Colonic mucosa (tissue), 4 donors: ENCODE measurements around the gene NAA35. TPM values are rescaled to one million over a fixed set of nuclear protein-coding genes. Genes with fewer than 3 reads are reported as not detected.

ENCODE experiments used
- DNase-seq: peaks from one replicate; pipeline ENCODE4 v3.0.0-alpha.2; 2020
- H3K27ac ChIP-seq: fragments of 200-600 bp; one replicate; pipeline ENCODE4 v1.8.0; 2021
- H3K27me3 ChIP-seq: fragments of 200-600 bp; one replicate; pipeline ENCODE4 v1.8.0; 2021
- H3K36me3 ChIP-seq: fragments of 200-600 bp; one replicate; pipeline ENCODE4 v1.8.0; 2021
- H3K4me1 ChIP-seq: fragments of 200-600 bp; one replicate; pipeline ENCODE4 v1.8.0; 2021; ENCODE audit warnings: mild to moderate bottlenecking
- H3K4me3 ChIP-seq: fragments of 200-600 bp; one replicate; pipeline ENCODE4 v1.8.0; 2021
- H3K9ac ChIP-seq, 2 donors: one replicate each; pipeline ENCODE4 v1.7.0; 2013; ENCODE audit warnings: control low read depth in 2 of 2, low read depth in 2 of 2, low read length in 2 of 2
- H3K9me3 ChIP-seq: fragments of 200-600 bp; one replicate; pipeline ENCODE4 v1.8.0; 2021
- CTCF ChIP-seq: fragments of 200-600 bp; IDR thresholded peaks from one replicate; pipeline ENCODE4 v1.8.0; 2022; ENCODE audit warnings: antibody characterized with exemption, mild to moderate bottlenecking
- intact Hi-C: fragments of 100-400 bp; cut with DNase I; formaldehyde crosslinking; loops from one replicate; pipeline ENCODE4 v1.14.1; 2022
- total RNA-seq, 2 donors: library from RNA; stranded (reverse); fragmentation: NEBNext Ultra II Directional in 1 of 2; extraction: Animal tissue kit (Norgen Biotek cat#: 25700) in 1 of 2; gene quantifications; one replicate each; pipeline ENCODE4 v1.2.1, GENCODE V29; 2021
- donor health status: healthy.
- donor health status: DM: no; HTN: no; CAD: no.
- donor health status: DM: no; HTN: no; CAD: no.

The NAA35 gene
- total RNA-seq, 2 donors from 2014 or later: 29.2 to 40.2 TPM

GRCh38 chr9:85899388-85899787, 41.6 kb upstream of the NAA35 start:
- Histone ChIP-seq H3K36me3 (no peaks in the 10 kb centered on the region), H3K9ac (no peak overlapping the region), H3K4me3 (no peak overlapping the region), H3K27me3 (no peaks in the 10 kb centered on the region), H3K4me1 (no peaks in the 10 kb centered on the region), H3K27ac (no peak overlapping the region), H3K9me3 (no peaks in the 10 kb centered on the region)
- intact Hi-C loops: no loop called here
- no peak for DNase-seq
- TF ChIP-seq CTCF: no peak

GRCh38 chr9:85900504-85901201, 40.3 kb upstream of the NAA35 start:
- H3K4me1 ChIP-seq: no peaks in the 10 kb centered on the region
- peak; percentile 54 for TF ChIP-seq CTCF
- H3K36me3 ChIP-seq: no peaks in the 10 kb centered on the region
- no peak overlapping the region for H3K9ac ChIP-seq
- peak; percentile 33 for DNase-seq
- no peaks in the 10 kb centered on the region for H3K9me3 ChIP-seq
- intact Hi-C loops: loop anchor here (10.0 kb wide), 1 partner anchor 76 kb away; no protein-coding TSS in a partner anchor
- H3K27ac ChIP-seq: no peak overlapping the region
- no peak overlapping the region for H3K4me3 ChIP-seq
- no peaks in the 10 kb centered on the region for H3K27me3 ChIP-seq

- intact Hi-C loops: loop anchor here (10.0 kb wide), 1 partner anchor 80 kb away; no protein-coding TSS in a partner anchor
- no peak overlapping the region for H3K27ac ChIP-seq
Measured at GRCh38 chr9:85904975-85905374, 36.0 kb upstream of the NAA35 start.

DNA sequence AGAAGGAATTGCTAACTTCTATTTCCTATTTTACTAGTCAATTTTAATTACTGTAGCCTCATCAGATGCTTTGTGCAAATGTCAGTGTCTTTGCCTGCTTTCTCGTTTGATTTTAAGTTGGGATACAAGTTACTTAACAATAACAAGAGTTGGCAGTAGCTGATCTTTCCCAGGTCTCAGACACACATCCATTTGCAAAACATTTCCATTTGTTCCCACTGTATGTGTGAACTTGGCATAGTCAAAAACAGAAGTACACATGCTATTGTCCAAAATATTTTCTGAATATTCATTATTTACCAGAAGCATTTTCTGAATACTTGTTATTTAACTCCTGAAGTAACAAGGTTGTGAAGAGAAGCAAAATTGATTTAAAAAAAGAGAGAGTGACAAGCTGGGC, 35.0 kb upstream of the NAA35 start:
- Histone ChIP-seq H3K36me3 (no peaks in the 10 kb centered on the region), H3K9me3 (no peaks in the 10 kb centered on the region), H3K27ac (no peak overlapping the region), H3K4me3 (no peak overlapping the region), H3K4me1 (no peaks in the 10 kb centered on the region), H3K27me3 (no peaks in the 10 kb centered on the region), H3K9ac (no peak overlapping the region)
- intact Hi-C loops: loop anchor here (10.0 kb wide), 1 partner anchor 81 kb away; no protein-coding TSS in a partner anchor
- DNase-seq: no peak
- no peak for TF ChIP-seq CTCF

More at GRCh38 chr9:85904975-85905374, 36.0 kb upstream of the NAA35 start:
- no peak for DNase-seq
- no peak for TF ChIP-seq CTCF
- Histone ChIP-seq H3K9ac (no peak overlapping the region), H3K36me3 (no peaks in the 10 kb centered on the region), H3K27me3 (no peaks in the 10 kb centered on the region), H3K4me3 (no peak overlapping the region), H3K4me1 (no peaks in the 10 kb centered on the region), H3K9me3 (no peaks in the 10 kb centered on the region)

DNA sequence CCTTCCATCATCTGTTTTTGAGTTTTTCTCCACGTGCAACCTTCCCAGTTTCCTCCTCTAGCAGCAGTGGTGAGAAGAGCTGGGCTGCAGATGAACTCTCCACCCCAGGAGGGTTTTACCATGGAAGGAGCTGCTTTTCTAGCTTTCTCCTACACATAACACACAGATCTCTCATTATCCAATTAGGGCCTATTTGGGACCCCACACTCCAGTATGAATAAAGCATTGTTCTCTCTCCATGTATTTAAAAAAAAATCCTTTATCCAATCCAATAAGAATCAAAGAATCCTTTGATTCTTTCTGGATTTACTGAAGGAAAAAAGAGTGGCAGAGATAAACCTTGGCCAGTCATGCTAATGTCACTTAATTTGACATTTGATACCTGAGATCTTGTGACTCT, 31.6 kb upstream of the NAA35 start:
- Histone ChIP-seq H3K36me3 (no peaks in the 10 kb centered on the region), H3K27me3 (no peaks in the 10 kb centered on the region), H3K27ac (no peak overlapping the region), H3K4me1 (no peaks in the 10 kb centered on the region), H3K9ac (no peak overlapping the region), H3K4me3 (no peak overlapping the region), H3K9me3 (no peaks in the 10 kb centered on the region)
- DNase-seq: no peak
- no peak for TF ChIP-seq CTCF
- intact Hi-C loops: loop anchor here (10.0 kb wide), 1 partner anchor 85 kb away; no protein-coding TSS in a partner anchor
